Measurements from ENCODE around the gene TMEM38B.

- no peak for TF ChIP-seq CTCF (tag by site-specific recombination; IDR thresholded peaks at IDR 0.05)
- TF ChIP-seq GFI1B (tag by site-specific recombination; IDR thresholded peaks at IDR 0.05) = no peak
- no peak for TF ChIP-seq ZNF629 (tag by site-specific recombination; IDR thresholded peaks at IDR 0.05)
- TF ChIP-seq ZSCAN18 (tag by site-specific recombination; IDR thresholded peaks at IDR 0.05) = no peak
- TF ChIP-seq ZBTB10 (tag by site-specific recombination; IDR thresholded peaks at IDR 0.05) = no peak
- no peak for TF ChIP-seq ZBTB6 (tag by site-specific recombination; IDR thresholded peaks at IDR 0.05)
- no peak for TF ChIP-seq ZSCAN4 (tag by site-specific recombination; IDR thresholded peaks at IDR 0.05)
- no peak for TF ChIP-seq PRDM1 (tag by site-specific recombination; IDR thresholded peaks at IDR 0.05)
- no peak for TF ChIP-seq ZNF639 (tag by site-specific recombination; IDR thresholded peaks at IDR 0.05)
- no peak for TF ChIP-seq ZBTB26 (tag by site-specific recombination; optimal IDR thresholded peaks at IDR 0.05)
Measured at GRCh38 chr9:105693435-105694189, 729 bp upstream of the TMEM38B start.
